GM18507 (cell line): ENCODE measurements around the gene FBLN2.

Experiments used
- DNase-seq: peaks from one replicate; pipeline ENCODE4 v3.0.0; 2011; ENCODE audit warnings: low read depth; ENCODE audit not compliant: insufficient read length; ENCODE audit errors: extremely low spot score
- FAIRE-seq: peaks from 2 replicates; lab custom pipeline; 2011; peaks lifted over from hg19 to GRCh38; lab: Jason Lieb, UNC

FBLN2 gene

DNA sequence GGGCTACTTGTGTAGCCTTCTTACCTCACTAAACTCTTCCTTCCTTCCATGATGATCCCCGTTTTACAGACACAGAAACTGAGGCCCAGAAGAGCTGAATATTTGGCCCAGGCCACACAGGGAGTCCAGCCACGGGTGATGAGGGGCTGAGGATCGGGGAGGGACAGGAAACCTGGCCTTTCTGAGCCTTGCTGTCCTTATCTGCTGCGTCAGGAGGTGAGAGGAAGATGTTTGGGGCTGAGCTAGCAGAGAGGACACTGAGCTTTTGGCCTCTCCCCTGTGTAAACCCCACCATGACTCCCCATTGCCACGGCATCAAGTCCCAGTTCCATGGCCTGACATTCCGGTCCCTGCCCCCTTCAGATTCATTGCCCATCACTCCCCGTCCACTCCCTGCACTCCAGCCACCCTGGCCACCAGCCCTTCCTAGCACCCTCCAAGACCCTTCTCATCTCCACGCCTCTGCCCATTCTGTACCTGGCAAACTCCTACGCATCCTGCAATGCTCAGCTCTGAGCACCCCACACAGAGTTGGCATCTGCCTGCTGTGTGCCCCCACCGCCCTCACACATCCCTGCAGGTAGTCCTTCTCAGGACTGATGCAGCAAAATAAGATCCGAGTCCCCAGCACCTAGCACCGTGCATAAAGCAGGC lies 103.0 kb downstream of the FBLN2 start:
- DNase-seq: no peak
- FAIRE-seq: no peak

DNA sequence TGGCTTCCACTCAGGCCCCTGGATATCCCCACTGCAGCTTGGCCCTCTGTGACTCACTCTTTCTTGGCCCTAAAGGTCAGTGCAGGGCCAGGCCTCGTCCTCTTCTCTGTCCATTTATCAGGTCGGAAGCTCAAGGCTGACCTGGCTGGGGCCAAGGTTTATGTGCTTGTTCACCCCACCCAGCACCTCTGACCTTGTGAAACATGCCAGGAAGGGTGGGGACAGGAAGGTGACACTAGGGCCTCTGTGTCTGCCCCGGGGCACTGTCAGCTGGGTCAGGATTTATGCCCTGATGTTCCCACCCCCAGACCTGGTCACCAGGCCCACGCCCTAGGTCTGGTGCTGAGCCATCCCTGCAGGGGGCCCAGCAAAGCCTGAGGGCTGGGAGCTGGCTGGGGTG lies 103.8 kb downstream of the FBLN2 start:
- FAIRE-seq (no peak), DNase-seq (no peak)

DNA sequence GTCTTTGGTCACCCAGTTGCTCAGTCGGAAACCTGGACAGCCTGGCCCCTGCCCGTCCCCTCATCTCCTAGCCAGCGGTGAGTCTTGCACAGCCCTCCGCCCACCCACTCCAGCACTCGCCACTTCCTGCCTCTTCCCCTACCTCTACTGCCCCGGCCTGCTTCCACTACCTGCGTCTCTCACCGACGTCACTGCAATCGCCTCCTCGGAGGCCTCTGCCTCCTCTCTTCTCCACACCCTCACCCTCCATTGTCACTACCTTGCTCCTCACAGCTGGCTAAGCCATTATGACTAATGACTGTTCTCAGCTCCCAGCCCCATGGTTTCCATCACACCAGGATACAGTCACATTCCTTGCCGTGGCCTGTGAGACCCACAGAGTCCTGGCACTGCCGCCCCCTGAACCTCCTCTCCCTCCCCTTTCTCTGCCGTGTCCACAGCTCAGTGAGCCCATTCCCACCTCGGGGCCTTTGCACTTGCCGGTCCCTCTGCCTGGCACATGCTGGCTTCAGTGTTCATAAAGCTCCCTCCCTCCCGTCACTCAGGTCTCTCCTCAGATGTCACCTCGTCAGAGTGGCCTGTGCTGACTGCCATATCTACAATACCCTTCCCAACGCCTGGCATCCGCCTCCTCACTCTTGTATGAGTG lies 104.8 kb downstream of the FBLN2 start:
- DNase-seq (no peak), FAIRE-seq (no peak)

DNA sequence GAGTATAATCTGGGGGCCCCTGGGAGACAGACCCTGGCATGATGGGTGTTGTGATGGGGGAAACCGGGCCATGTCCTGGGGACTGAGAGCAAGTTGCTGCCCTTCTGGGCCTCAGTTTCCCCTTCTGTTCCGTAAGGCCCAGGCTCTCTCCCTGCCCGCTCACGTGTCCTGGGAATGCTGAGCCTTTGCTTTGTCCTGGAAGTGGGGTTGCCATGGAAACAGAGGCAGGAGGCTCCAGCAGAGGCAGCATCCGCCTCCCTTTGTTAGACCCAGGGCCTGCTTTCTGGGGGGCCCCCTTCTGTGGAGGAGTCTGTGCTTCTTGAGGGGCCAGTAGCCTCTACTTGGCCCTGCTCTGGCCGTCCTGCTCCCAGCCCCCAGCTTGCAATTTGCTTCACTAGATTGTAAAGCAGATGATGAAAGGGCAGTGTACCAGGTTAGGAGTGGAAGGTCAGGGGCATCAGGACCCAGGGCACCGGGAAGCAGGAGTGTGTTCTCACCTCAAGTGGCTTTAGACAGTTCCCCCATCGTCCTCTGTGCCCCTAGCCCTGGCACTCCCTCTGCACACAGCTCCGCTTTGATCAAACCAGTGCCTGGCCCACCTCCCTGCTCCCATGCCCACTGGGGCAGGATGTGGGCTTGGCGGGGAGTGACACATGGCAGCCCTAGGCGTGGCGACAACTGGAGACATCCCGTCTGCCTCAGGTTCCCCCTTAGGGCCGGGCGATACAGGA lies 105.6 kb downstream of the FBLN2 start:
- DNase-seq (no peak), FAIRE-seq (no peak)

DNA sequence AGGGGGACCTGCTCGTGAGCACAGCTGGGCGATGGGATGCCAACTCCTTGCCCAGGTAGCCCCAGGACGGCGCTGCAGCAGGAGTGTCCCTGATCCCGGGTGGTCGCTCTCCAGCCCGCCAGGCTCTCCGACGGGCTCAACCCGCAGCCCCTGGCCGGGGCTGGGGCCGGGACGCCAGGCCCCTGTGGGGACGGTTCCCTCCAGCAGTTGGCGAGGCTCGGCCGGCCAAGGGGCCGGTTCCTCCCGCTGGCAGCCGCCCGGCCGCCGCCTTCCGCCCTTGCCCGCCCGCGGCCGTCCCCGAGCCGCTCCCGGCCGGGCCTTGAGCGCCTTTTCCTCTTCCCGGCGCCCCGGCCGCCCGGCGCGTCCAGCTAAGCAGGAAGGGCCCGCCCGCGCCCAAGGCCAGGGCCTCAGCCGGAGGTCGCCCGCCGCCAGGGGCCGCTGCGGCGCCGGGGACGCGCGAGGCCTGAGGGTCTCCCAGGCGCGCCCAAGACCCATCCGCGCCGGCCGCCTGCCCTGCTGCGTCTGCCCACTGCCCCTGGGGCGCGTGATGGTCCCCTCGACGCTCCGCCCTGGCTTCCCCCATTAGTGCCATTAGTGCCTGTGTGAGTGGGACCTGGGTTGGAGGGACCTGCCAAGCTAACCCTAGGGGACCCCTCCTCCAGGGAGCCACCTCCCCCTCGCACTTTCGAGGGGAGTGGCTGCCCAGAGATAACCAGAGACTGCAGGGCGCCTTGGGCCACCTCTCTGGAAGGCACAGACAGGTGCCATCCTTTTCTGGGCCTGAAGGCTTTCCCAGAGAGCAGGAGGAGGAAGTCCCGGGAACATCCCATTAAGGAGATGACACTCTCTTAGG lies 106.4 kb downstream of the FBLN2 start:
- FAIRE-seq (no peak), DNase-seq (no peak)

DNA sequence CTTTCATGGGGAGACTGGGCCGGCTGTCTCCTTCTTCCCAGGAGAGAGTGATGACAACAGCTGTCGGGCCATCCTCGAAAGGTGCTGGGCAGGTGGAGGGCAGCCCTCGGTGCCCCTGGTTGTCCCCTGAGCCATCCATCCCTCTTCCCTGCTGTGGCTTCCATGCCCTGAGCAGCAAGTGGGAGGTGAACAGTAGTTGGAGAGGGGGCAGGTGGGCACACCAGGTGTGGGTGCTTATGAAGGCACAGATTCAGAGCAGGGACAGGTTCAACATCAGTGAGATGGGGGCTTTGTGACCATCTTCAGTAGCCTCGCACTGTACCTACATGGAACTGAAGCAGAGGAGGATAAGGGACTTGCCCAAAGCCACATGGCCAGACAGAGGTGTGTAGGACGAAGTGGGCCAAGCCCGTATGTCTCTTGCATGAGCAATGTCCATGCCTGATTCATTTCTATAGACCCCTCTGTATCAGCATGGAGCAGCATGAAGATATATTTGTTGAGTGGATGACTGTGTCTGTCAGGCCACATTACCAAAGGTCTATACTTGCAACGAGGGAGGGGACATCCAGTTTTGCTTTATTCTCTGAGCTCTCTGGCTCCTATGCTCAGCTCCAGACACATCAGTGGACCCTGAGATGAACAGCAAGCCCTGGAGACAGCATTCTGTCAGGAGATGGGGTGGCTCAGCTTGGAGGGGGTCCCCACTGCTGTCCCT lies 107.8 kb downstream of the FBLN2 start:
- no peak for FAIRE-seq
- DNase-seq: no peak

DNA sequence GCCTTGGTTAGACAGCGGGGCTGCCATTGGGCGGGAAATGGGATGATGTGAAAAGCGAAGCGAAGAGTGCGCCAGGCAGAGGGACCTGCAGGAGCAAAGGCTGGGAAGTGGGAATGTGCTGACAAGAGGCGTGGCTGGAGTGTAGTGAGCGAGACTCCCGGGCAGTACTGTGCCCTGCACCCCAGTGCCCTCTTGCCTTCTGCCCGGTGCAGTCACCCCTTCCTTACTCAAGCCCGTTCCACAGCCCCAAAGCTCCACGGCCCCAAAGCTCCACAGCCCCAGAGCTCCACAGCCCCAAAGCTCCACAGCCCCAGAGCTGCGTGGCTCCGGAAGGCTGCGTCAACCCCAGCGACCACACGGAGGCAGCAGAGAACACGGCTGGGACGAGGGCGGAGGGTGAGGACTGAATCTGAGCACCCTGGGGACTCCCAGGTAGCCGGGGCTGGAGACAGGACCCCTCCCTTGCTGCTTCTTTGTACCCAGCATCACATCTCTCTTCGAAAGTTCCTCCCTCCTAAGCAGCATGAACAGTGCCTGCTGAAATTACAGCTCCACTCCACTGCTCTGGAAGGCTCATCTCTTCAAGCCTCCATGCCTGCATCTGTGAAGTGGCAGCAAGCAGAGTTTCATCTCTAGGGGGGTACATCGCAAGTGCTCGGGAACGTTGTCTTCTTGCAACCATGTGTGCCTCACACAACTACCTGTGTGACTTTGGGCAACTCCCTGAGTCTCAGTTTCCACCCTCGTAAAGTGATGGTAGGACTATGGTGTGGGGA lies 108.9 kb downstream of the FBLN2 start:
- DNase-seq (peak; percentile 68), FAIRE-seq (peak; percentile 64)

DNA sequence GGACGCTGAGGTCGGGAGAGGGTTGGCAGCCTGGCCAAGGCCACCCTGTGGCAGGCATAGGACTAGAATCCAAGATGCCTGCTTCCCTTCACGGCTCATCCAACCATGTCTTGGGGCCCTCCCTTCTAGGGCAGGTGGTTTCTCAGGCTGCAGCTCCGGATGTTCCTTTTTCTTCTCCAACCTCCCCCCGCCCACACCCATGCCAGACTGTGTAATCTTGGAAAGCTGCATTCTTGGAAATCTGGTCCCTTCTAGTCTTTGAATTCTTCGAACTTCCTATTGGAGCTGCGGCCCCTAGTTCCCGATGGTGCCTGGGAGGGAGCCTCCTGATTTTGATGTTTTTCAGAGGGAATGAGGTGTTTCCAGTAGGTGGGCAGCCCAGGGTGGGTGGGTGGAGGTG lies 109.8 kb downstream of the FBLN2 start:
- DNase-seq: no peak
- FAIRE-seq: no peak

DNA sequence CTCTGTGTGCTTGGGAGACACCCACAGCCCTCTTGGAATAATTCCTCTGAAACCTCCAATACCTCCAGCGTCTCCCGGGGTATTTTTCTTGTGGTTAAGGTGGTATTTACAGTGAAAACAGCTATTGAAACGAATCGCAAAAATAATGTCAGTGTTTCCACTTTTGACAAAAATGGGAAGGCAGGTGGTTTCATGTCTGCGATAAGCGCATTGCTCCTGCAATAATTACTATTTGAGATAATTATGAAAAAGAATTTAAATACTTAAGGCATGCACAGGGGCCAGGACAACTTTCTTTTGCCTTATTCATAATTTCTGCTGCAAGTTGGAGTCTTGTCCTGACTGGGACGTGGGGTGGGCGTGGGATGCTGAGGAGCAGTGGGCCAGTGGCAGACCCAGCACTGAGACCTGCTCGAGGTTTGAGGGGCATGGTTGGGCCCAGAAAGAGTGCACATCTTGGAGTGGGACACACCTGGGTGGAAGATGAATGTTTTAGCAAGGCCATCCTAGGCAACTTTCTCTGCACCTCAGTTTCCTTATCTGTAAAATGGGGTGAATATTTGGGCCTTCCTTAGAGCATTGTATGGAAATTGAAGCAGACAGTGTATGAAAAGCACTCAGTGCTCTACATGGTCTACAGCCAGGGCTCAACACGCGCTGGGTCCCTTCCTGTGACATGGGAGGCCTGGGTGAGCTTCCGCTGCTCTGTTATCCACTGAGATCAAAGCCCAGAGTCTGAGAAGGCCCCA lies 110.5 kb downstream of the FBLN2 start:
- FAIRE-seq: no peak

DNA sequence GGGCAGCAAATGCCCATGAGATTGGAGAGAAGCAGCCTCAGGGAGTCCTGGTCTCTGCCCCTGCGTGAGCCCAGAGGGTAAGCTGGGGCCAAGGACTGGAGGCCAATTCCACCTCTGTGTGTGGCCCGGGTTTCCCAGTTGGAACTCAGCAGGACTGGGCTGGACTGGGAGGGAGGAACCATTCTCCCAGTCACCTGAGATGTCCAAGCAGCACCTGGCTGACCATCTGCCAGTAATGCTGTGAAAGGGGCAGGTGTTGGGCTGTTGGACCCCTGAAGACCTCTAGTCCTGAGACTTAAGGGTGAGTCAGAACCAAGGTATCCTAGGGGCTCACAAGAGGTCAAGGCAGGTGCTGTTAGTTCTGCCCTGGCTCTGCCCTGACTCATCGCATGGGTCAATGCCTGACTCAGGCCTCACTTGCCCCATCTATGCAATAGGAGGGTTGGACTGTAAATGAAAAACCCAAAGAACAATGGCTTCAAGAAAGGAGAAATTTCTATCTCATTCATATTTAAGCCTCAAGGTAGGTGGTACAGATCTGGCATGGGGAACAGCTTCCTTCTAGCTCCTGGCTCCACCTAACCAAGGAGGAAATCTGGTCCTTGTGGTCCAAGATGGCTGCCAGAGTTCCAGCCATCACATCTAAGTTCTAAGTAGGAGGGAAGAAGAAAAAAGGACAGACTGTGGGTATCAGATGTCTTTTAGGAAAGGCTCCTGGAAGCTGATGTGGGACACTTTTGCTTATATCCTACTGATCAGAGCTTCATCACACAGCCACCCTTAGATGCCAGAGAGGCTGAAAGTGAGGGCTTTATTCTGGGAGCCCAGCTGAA lies 111.3 kb downstream of the FBLN2 start:
- DNase-seq (no peak), FAIRE-seq (no peak)

More for the DNA sequence above, 110.5 kb downstream of the FBLN2 start:
- no peak for DNase-seq

DNA sequence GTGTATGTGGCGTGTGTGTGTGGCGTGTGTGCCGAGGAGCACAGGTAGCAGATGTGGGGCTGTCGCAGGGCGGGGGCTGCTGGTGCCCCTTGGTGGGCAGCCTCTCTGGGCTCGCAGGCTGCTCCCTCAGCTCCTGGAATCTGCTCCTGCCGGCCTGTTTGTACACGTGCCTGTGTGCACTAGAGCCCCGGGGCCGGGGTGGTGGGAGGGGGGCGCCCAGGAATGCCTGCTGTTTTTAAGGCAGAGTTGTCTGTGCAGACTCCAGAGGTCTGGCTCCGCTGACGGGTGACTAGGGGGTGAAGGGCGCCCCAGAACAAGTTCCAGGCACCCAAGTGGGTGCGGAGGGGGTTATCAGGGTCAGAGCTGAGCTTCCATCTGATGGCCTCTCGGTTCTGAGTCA lies 112.2 kb downstream of the FBLN2 start:
- FAIRE-seq (no peak), DNase-seq (no peak)

DNA sequence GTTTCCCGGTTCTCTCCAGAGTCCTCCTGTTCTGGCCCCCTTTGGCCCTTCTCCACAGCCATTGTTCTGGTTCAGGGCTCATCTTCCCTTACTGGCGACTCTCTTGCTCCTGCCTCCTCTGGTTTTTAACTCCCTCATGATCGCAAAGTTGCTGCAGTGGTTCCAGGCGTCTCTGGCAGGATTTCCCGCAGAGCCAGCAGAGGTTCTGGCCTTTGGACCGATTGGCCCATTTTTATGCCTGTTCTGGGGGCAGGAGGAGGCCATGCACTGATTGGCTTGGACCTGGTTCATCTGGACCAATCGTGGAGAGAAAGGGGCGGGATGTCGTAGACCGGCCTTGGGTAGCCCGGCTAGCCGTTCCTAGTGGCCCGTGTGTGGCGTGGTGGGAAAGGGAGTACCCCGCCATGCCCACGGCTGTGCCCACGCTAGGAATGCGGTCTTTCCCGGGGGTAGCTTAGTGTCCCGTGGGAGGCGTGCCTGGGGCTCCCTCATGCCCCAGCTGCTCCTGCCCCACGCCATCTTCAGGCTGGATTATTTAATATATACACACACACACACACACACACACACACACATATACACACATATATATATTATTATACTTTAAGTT lies 113.4 kb downstream of the FBLN2 start:
- FAIRE-seq (no peak), DNase-seq (no peak)

DNA sequence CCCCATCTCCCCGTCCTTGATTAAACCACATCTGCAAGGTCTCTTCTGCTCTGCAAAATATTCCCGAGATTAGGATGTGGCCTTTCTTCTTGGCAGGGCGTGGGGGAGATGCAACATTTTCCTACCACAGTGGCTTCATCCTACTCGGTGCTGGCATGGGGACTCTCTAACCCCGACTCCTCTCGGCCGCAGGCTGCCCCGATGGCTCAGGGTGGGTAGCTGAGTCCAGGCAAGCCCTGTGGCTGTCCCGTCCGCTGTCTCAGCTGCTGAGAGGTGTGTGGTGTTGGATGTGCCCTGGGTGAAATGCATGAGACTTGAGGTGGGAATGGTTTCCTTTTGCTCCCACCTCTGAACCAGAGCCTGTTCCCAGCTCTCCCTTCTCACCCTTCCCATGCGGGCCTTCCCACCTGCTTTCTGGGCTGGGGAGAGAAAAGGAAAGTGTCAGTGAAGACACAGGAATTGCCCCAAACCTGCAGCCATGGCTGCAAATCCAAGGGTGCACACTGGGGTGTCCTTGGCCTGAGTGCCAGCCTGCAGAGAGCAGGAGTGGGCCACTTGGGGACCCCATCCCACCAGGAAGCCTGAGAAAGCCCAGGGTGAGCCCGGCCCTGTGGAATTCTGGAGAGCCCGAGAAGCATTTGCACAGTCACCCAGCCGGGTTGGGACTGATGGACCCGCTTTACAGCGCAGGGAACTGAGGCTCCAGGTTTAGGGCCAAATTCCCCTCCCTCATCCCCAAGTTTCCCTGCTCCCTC lies 115.0 kb downstream of the FBLN2 start:
- FAIRE-seq (no peak), DNase-seq (no peak)

DNA sequence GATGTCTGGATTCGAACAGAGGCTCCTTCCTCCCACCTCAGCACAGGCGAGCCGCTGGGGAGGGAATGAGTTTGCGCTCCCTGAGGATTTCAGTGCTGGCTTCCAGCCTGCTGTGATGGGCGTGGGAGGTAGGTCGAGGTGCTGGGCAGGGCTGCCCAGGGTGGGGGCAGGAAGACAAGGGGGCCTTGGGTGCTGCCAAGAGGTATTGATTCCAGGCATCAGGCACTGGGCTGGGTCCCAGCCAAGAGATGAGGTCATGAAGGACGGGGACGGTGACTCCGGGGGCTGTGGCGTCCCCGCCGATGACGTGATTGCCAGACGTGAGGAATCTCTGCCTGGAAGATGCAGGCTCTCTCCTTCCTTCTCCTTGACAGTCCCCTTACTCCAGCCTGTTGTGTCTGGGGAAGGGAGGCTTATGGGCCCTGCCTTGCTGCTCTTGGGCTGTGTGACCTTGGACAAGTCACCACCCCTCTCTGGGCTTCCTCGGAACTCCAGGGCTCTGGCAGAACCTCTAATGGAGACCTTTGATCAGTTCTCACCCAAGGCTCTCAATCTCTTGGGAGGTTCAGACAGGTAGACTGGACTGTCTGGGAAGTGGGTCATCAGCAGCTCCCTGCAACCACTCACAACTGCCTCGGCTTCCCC lies 116.8 kb downstream of the FBLN2 start:
- FAIRE-seq (no peak), DNase-seq (no peak)

DNA sequence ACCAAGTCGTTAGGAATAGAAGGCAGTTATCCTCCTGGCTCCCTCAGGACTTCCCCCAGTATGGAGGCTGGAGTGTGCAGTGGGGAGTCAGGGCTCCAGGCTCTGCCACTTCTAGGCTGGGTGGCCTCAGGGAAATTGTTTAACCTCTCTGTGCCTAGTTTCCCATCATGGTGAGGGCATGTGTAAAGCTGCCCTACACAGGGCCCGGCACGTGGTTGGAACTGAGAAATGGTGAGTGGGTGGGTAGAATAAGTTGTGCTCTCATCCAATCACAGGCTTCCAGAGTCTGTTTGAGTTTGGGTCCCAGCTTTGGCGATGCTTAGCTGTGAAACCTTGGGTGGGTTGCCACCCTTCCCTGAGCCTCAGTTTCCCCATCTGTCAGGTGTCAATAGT lies 117.3 kb downstream of the FBLN2 start:
- FAIRE-seq (no peak), DNase-seq (no peak)
